K562 (cell line): Measurements from ENCODE around the gene RPL7L1. TPM values are rescaled to one million over a fixed set of nuclear protein-coding genes. Genes with fewer than 3 reads are reported as not detected.

Experiments used
- ARID2 ChIP-seq: fragments of 450-650 bp; IDR thresholded peaks from 2 replicates; pipeline ENCODE4 v1.6.1; 2017; ENCODE audit warnings: antibody characterized with exemption, mild to moderate bottlenecking
- ATF2 ChIP-seq: sonication (generic); formaldehyde crosslinking; IDR thresholded peaks from 2 replicates; pipeline ENCODE4 v1.8.1; 2022; ENCODE audit warnings: missing genetic modification reagents
- BCL6 ChIP-seq: fragments of 250-450 bp; sonication (Bioruptor Pico); IDR thresholded peaks from 2 replicates; pipeline ENCODE4 v1.4.0; 2020
- ELF1 ChIP-seq: fragments of 200-800 bp; sonication (Bioruptor generic); IDR thresholded peaks from 2 replicates; pipeline ENCODE4 v1.6.1; 2016; ENCODE audit warnings: missing genetic modification characterization, missing compliant biosample characterization
- KAT8 ChIP-seq: fragments of 450-650 bp; IDR thresholded peaks from 2 replicates; pipeline ENCODE4 v1.6.1; 2016; ENCODE audit warnings: low read depth, mild to moderate bottlenecking
- RBBP5 ChIP-seq: fragments of 200-600 bp; sonication (generic); IDR thresholded peaks from 2 replicates; pipeline ENCODE4 v1.6.1; 2012; ENCODE audit warnings: borderline replicate concordance, mild to moderate bottlenecking, low read length, control low read depth, inconsistent platforms; ENCODE audit not compliant: insufficient read depth, poor library complexity, severe bottlenecking
- SRSF1 ChIP-seq: fragments of 200-400 bp; formaldehyde crosslinking; IDR thresholded peaks from 2 replicates; pipeline ENCODE4 v1.6.1; 2017; ENCODE audit warnings: mild to moderate bottlenecking, low read depth, low read length, moderate library complexity
- TCF7 ChIP-seq: sonication (generic); IDR thresholded peaks from 2 replicates; pipeline ENCODE4 v1.6.1; 2016; ENCODE audit warnings: antibody characterized with exemption, borderline replicate concordance
- THAP7 ChIP-seq: fragments of 250-450 bp; sonication (Bioruptor Pico); IDR thresholded peaks from 2 replicates; pipeline ENCODE4 v1.5.0; 2021
- ZFPM2 ChIP-seq: fragments of 250-450 bp; sonication (Bioruptor Pico); IDR thresholded peaks from 2 replicates; pipeline ENCODE4 v1.5.1; 2022; ENCODE audit warnings: mild to moderate bottlenecking
- ZFX ChIP-seq: sonication (generic); formaldehyde crosslinking; IDR thresholded peaks from 2 replicates; pipeline ENCODE4 v1.8.0; 2022; ENCODE audit warnings: mild to moderate bottlenecking, missing genetic modification reagents, moderate library complexity
- ZNF217 ChIP-seq: sonication (generic); formaldehyde crosslinking; IDR thresholded peaks from 2 replicates; pipeline ENCODE4 v1.8.0; 2022; ENCODE audit warnings: mild to moderate bottlenecking, missing genetic modification reagents
- ZNF224 ChIP-seq: sonication (generic); formaldehyde crosslinking; IDR thresholded peaks from 2 replicates; pipeline ENCODE4 v1.8.0; 2022; ENCODE audit warnings: mild to moderate bottlenecking, missing genetic modification reagents
- ZNF239 ChIP-seq: fragments of 250-450 bp; sonication (Bioruptor Pico); IDR thresholded peaks from 2 replicates; pipeline ENCODE4 v1.4.0; 2020; ENCODE audit warnings: mild to moderate bottlenecking
- ZNF280B ChIP-seq: fragments of 250-450 bp; sonication (Bioruptor Pico); IDR thresholded peaks from 2 replicates; pipeline ENCODE4 v1.5.1; 2021; ENCODE audit warnings: mild to moderate bottlenecking
- ZNF57 ChIP-seq: fragments of 450-650 bp; formaldehyde crosslinking; IDR thresholded peaks from 2 replicates; pipeline ENCODE4 v1.4.0; 2020; ENCODE audit warnings: mild to moderate bottlenecking, moderate library complexity
- ZZZ3 ChIP-seq: fragments of 450-650 bp; IDR thresholded peaks from 2 replicates; pipeline ENCODE4 v1.6.1; 2016; ENCODE audit warnings: antibody characterized with exemption, mild to moderate bottlenecking, moderate library complexity
- polyA plus RNA-seq, 8 experiments: library from polyadenylated mRNA; depleted of rRNA in 4 of 8; stranded (reverse) in 5 of 8; unstranded in 3 of 8; fragments of >200 nt; fragmentation: Nextera tagmentation in 2 of 8; fragmentation: Illumina TruSeq in 1 of 8; extraction: Ambion mirVana in 2 of 8; extraction: Trizol in 1 of 8; gene quantifications; 2 replicates each; pipeline versions ENCODE4 v1.2.1 to v1.2.3, GENCODE V29; 2011 to 2014; ENCODE audit warnings: inconsistent platforms in 1 of 8, missing spikeins in 1 of 8
- total RNA-seq, 7 experiments: library from RNA; depleted of rRNA in 6 of 7; stranded (reverse); fragments of >200 nt in 6 of 7; fragmentation: Illumina TruSeq in 2 of 7; extraction: Trizol in 2 of 7; gene quantifications; 2 replicates each; pipeline versions ENCODE4 v1.2.1 to v1.2.3, GENCODE V29; 2011 to 2021; ENCODE audit warnings: low replicate concordance in 1 of 7
- TF ChIP-seq, protein P1 (sequence below): sonication (generic); formaldehyde crosslinking; IDR thresholded peaks from 2 replicates; pipeline ENCODE4 v1.8.0; 2022; ENCODE audit warnings: mild to moderate bottlenecking, low read depth, missing genetic modification reagents
- TF ChIP-seq, protein P2 (sequence below), 2 experiments: fragments of 450-650 bp; IDR thresholded peaks; 2 replicates each; pipeline ENCODE4 v1.6.1; 2018; ENCODE audit warnings: mild to moderate bottlenecking in 2 of 2, low read depth in 1 of 2; ENCODE audit not compliant: partially characterized antibody in 2 of 2

RPL7L1 gene
- total and polyA plus RNA-seq, 9 of the 15 experiments (the other 6 are each of a cell fraction or from before 2014, with no cell fraction given): 129 to 259 (median 164) TPM

DNA sequence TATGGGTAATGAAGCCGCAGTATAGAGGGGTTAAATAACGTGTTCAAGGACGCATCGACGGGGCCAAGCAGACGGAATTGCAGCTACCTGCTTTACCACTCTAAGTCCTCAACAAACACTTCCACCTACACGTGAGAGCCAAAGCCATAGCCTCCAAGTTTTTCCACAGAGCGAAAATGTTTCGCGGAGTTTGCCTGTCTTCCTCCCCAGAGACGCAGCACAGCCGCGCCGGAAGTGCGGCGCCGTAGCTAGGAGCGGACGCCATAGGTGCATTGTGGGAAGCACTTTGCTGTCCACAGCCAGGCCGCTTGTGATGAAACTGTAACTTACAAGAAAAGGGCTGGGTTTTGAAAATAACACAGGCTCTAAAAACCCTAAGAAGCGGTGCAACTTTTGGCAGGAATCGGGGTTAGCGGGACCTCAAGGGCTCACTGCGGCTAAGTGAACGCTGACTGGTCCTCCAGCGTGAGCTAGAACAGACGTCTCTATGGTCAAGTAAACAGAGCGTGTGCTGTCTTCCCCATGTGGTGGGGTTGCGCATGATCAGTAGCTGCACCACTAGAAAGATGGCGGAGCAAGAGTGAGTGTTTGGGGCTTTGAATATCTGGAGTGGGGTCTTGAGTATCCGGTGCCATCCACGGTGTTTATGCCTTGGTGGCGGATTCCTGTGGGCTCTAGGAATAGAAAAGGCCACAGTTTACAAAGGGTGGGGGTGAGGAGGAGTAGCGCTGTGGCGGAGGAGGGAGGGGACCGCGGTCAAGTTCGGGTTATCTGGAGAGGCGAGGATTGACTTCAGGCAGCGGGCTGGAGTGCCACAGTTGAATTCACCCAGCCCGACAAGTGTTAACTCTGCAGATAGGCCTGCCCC, at the start of gene RPL7L1 (continued):
- TF ChIP-seq ZNF239 (0 out of 2 replicates have a peak, but pooled peaks have one; percentile 3), TCF7 (no peak; the same call in 1 of the 2 replicates), ZNF280B (CRISPR knock-in tag) (no peak), ZNF57 (CRISPR knock-in tag) (no peak), ZZZ3 (peak; percentile 99), ZNF224 (no peak), ZFX (CRISPR knock-in tag) (peak; percentile 92), BCL6 (CRISPR knock-in tag) (no peak), ATF2 (CRISPR knock-in tag) (no peak), ZNF217 (CRISPR knock-in tag) (no peak), ELF1 (tag) (peak; percentile 97), THAP7 (CRISPR knock-in tag) (no peak), ARID2 (peak; percentile 40; the same call in 1 of the 2 replicates), KAT8 (peak; percentile 76; the same call in 1 of the 2 replicates), SRSF1 (no peak), RBBP5 (peak; percentile 99), ZFPM2 (no peak)
- TF ChIP-seq, protein P1, sequence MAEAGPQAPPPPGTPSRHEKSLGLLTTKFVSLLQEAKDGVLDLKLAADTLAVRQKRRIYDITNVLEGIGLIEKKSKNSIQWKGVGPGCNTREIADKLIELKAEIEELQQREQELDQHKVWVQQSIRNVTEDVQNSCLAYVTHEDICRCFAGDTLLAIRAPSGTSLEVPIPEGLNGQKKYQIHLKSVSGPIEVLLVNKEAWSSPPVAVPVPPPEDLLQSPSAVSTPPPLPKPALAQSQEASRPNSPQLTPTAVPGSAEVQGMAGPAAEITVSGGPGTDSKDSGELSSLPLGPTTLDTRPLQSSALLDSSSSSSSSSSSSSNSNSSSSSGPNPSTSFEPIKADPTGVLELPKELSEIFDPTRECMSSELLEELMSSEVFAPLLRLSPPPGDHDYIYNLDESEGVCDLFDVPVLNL (CRISPR knock-in tag): 0 out of 2 replicates have a peak, but pooled peaks have one; percentile 50
- TF ChIP-seq, protein P2, sequence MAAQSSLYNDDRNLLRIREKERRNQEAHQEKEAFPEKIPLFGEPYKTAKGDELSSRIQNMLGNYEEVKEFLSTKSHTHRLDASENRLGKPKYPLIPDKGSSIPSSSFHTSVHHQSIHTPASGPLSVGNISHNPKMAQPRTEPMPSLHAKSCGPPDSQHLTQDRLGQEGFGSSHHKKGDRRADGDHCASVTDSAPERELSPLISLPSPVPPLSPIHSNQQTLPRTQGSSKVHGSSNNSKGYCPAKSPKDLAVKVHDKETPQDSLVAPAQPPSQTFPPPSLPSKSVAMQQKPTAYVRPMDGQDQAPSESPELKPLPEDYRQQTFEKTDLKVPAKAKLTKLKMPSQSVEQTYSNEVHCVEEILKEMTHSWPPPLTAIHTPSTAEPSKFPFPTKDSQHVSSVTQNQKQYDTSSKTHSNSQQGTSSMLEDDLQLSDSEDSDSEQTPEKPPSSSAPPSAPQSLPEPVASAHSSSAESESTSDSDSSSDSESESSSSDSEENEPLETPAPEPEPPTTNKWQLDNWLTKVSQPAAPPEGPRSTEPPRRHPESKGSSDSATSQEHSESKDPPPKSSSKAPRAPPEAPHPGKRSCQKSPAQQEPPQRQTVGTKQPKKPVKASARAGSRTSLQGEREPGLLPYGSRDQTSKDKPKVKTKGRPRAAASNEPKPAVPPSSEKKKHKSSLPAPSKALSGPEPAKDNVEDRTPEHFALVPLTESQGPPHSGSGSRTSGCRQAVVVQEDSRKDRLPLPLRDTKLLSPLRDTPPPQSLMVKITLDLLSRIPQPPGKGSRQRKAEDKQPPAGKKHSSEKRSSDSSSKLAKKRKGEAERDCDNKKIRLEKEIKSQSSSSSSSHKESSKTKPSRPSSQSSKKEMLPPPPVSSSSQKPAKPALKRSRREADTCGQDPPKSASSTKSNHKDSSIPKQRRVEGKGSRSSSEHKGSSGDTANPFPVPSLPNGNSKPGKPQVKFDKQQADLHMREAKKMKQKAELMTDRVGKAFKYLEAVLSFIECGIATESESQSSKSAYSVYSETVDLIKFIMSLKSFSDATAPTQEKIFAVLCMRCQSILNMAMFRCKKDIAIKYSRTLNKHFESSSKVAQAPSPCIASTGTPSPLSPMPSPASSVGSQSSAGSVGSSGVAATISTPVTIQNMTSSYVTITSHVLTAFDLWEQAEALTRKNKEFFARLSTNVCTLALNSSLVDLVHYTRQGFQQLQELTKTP (IDR thresholded peaks at IDR 0.05; ENCODE audit: low read depth in 1 of 2, partially characterized antibody in 2 of 2): peak; percentile 87 to 92
